GM12875 (cell line): ENCODE measurements around the gene LCN10.

ENCODE experiments used
- H3K4me3 ChIP-seq: one replicate; pipeline ENCODE4 v1.5.1; 2011; ENCODE audit warnings: low read depth, low read length, control low read depth
- TF ChIP-seq, protein P1 (sequence below): IDR thresholded peaks from 2 replicates; pipeline ENCODE4 v1.5.1; 2011; ENCODE audit warnings: low read depth, mild to moderate bottlenecking, control low read depth, inconsistent platforms, low read length, moderate library complexity, borderline replicate concordance; ENCODE audit not compliant: insufficient read depth

LCN10 gene

DNA sequence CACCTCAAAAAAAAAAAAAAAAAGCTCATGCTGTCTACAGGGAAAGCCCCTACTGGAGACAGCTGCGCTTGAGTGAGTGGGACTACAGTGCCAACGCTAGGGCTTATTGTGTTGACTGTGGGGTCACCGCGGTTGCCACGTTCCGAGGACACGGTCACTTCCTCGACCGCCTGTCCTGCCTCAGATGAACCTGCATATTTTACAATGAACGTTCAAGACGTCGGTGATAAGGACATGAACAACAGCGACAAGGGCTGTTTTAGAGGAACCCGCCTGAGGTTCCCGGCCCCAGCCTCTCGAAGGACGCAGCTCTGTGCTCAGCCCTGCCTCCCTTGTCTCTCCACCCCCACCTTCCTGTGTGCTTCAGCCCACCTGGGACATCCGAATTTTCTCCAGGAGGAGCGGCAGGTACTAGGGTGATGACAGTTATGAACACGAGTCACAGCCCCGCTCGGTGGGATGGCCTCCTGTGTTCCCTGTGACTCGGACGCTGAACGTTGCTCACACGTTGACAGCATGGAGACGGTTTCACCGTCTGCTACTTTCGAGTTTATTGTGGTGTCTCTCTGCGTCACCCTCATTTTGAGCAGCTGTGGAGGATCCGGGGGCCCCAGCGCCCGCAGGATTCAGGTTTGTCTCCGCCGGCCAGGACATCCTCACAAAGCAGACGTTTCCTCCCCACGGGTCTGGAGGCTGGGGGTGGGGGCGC, 41.6 kb downstream of the LCN10 start:
- TF ChIP-seq, protein P1, sequence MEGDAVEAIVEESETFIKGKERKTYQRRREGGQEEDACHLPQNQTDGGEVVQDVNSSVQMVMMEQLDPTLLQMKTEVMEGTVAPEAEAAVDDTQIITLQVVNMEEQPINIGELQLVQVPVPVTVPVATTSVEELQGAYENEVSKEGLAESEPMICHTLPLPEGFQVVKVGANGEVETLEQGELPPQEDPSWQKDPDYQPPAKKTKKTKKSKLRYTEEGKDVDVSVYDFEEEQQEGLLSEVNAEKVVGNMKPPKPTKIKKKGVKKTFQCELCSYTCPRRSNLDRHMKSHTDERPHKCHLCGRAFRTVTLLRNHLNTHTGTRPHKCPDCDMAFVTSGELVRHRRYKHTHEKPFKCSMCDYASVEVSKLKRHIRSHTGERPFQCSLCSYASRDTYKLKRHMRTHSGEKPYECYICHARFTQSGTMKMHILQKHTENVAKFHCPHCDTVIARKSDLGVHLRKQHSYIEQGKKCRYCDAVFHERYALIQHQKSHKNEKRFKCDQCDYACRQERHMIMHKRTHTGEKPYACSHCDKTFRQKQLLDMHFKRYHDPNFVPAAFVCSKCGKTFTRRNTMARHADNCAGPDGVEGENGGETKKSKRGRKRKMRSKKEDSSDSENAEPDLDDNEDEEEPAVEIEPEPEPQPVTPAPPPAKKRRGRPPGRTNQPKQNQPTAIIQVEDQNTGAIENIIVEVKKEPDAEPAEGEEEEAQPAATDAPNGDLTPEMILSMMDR = no peak
- peak overlapping the region; percentile 38 for H3K4me3 ChIP-seq

DNA sequence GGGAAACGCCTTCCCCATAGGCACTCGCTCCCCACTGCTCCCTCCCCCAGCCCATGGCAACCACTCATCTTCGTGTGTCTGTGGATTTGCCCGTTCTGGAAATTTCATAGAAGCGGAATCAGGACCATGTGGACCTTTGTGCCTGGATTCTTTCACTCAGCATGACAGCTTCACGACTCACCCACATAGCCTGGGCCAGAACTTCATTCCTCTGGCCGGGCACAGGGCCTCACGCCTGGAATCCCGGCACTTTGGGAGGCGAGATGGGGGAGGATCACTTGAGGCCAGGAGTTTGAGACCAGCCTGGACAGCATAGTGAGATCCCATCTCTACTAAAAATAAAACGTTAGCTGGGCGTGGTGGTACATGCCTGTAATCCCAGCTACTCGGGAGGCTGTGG, 42.4 kb downstream of the LCN10 start:
- H3K4me3 ChIP-seq = no peak overlapping the region
- TF ChIP-seq, protein P1 = no peak

DNA sequence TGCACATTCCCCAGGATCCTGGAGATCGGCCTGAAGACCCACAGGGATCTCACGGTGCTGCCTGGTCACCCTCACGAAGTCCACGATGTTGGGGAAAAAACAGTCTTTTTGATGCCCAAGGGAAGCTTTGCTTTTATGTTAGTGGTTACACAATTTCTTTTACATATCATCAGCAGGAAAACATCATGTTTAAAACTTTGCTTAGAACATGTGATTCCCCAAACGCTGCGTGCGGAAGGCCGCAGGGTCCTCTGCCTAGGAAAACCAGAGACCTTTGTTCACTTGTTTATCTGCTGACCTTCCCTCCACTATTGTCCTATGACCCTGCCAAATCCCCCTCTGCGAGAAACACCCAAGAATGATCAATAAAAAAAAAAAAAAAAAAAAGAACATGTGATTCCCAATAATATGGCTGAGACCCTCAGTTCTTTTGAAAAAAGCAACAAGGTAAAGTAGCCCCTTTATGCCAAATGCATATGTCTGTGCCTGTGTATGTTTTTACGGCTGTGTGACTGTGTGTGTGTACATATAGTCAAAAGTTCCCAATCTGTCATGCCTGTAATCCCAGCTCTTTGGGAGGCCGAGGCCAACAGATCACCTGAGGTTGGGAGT, 44.0 kb downstream of the LCN10 start:
- H3K4me3 ChIP-seq = no peak overlapping the region
- TF ChIP-seq, protein P1 = no peak

DNA sequence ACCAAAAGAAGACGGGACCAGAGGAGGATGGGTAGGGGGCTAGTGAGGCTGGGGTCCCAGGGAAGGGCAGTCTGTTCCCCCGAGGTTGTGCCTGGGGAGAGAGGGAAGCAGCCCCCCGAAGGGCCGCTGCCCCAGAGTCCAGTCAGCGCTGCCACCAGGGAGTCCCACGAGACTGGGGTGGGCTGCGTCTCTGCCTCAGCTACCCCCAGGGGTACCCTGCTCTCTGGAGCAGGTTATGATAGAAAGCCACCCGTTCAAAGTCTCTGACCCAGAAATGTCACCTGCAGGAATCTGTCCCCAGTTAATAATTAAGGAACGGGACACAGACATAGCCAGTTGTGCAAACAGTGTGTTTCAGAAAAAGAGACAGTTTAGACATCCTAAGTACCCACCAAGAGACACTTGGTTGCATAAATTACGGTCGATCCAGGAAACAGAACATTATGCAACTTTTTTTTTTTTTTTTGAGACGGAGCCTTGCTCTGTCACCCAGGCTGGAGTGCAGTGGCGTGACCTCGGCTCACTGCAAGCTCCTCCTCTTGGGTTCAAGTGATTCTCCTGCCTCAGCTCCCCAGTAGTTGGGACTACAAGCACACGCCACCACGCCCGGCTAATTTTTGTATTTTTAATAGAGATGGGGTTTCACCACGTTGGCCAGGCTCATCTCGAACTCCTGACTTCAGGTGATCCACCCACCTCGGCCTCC, 44.8 kb downstream of the LCN10 start:
- H3K4me3 ChIP-seq = no peak overlapping the region
- TF ChIP-seq, protein P1 = no peak

DNA sequence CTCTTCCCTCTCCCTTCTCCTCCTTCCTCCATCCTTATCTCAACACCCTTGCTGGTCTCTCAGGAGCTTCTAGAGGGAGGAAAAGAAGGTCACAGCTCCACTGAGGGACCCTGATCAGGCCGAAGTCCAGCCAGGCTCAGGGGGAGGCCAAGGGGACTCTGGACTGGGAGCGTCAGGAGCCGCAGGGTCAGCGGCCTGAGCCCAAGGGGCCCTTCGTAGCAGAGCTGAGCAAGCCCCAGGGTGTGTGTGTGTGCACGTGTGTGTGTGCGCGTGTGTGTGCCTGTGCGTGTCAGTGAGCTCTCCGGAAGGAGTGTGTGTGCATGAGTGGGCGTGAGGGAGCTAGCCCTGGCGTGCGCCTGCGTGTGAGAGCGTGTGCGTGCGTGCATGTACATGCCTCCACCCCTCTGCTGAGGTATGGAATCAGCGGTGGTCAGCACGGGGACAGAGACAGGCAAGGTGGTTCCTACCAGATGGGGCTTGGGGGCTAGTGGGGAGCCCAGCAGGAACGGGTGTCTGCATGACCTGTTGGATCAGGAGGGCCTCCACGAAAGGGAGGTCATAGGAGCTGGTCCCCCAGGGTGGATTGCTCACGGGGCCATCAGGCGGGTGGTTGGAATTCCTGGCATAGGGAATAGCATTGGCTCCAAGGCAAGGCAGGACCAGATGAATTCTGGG, 45.5 kb downstream of the LCN10 start:
- TF ChIP-seq, protein P1 = no peak
- H3K4me3 ChIP-seq = no peak overlapping the region

DNA sequence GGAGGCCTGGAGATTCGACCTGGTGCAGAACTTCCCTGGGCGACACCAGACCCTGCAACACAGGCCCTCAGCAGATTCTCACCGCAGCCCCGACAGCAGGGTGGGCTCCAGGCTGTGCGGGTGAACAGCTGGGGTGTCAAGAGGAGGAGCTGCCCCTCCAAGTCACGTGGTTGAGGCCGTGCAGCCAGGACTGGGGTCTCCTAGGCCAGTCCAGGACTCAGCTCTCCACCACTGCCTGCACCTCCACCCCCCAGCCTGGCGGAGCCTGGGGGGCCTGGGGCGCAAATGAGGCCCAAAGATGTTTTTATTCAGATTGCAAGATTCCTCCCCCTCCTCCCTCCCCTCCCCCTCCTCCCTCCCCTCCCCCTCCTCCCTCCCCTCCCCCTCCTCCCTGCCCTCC, 46.2 kb downstream of the LCN10 start:
- H3K4me3 ChIP-seq = no peak overlapping the region
- TF ChIP-seq, protein P1 = no peak
